CD4-positive, alpha-beta T cell treated with Interleukin-17A for 4 hours (primary cell): ENCODE measurements around the gene CRKL.
A peak's percentile ranks its signal among the peaks of the same experiment; 100 is the strongest.
"Not testable (repeated sequence)": the region's sequence is repeated elsewhere in the genome, so short reads cannot be mapped to it uniquely, and the experiment has no call there.

Source experiments
- DNase-seq: peaks from one replicate; pipeline ENCODE4 v3.0.0-alpha.2; 2020; ENCODE audit warnings: mixed read lengths

Gene CRKL, protein sequence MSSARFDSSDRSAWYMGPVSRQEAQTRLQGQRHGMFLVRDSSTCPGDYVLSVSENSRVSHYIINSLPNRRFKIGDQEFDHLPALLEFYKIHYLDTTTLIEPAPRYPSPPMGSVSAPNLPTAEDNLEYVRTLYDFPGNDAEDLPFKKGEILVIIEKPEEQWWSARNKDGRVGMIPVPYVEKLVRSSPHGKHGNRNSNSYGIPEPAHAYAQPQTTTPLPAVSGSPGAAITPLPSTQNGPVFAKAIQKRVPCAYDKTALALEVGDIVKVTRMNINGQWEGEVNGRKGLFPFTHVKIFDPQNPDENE

DNA sequence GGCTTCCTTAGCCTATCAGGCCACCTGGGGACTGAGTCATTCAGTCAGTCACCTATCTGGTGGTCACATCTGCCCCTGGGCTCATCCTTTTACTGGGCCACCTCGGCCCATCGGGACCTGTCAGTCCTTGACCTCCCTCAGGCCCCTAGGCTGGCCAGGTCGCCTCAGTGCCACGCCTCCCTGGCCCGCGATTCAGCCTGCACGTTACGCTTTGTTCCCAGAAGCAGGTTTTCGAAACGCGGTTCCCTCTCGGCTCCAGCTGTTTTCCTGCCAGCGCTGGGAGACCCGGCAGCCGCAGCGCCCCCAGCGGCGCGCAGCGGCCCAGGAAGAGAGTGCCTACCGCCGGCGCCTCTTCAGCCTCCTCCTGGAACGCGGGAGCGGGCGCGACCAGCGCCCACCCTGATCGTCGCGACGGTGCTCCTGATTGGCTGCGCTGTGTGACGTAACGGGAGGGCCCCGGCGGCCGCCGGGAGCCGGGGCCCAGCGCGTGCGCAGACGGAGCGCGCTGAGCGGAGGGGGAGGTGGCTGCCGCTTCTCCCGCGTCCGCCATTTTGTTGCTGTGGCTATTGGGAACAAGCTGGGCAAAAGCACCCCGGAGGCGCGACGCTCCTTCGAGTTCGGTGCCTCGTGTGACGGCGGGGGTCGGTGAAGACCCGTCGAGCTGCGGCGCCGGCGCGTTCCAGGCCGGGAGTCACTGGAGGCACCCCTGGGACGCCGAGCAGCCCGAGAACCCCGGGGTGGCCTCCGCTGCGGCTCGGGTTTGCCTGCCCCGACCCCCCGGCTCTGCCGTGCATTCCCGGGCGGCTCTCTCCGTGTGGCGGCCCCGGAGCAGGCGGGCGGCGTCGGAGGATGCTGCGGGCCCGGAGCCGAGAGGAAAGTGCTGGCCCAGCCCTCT, at the start of gene CRKL:
Gene CRKL, plus strand, starts transcription at position 492 of the 895 bp plus-strand sequence. CDS start 528 bp downstream, outside the sequence.
- DNase-seq = peak; percentile 97

DNA sequence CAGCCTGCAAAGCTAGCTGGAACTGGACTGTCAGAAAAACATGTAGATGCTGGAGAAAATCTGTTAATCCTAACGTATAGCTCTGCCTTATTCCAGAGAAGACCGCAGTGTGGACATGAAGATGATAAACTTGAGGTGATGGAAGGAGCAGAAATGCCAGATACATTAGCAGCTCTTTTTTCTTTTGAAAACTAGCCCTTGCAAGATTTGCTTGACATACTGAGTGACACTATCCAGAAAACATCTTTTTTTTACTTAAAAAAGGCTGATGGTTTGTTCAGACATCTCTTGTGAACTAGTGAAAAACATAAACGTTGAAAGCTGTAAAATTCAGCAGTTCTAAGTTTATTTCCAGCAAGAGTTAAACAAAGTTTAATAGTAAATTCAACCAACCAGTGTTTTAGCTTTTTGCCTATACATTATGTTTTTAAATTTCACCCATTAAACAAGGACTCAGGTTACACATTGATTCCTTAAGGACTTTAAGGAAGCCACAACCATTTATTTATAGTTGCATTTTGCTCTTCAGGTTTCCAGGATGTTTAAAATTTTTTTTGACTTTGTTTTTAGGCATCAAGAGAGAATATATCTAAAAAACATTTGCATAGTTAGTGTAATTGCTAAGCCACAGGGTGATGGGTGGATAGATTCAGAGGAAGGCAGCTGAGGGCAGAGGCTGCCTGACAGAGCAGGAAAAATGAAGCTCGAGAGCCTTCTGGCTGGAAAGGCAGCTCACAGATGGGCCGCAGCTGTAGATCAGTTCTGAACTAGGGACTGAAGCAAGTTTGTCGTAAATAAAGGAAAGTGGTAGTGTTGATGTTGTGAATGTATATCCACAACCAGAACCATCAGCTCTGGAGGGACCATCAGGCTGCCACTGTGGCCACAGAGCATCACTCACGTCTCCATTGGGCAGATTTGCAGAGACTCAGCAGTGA, 48.9 kb upstream of the CRKL start:
- DNase-seq = no peak

DNA sequence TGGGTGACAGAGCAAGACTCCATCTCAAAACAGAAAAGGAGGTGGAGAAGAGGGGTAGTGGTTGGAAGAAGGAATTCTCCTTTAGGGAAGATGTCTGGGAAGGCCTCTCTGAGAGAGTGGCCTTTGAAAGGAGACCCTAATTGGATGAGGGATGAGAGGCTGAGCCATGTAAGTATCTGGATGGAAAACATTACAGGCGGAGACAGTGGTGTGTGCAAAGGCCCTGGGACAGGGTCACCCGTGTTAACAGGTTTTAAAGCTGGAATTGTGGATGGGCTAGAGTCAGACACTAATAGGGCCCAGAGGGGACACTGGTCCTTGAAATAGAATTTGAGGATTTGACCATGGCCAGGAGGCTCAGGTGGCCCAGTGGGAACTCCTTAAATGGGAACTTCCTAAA, 48.0 kb upstream of the CRKL start:
- DNase-seq = no peak

DNA sequence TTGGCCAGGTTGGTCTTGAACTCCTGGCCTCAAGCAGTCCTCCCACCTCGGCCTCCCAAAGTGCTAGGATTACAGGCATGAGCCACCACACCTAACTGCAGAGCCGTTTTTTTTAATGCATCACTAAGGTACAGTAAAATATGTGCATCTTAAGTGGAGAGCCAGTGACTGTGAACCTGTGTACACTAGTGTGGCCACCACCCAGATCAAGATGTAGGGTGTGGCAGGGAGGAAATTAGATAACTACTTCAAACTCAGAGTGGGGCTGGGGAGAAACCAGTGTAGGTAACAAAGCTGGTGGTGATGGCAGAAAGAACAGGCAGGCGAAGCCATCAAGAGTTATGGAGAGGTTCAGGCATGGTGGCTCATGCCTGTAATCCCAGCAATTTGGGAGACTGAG, 44.0 kb upstream of the CRKL start:
- no peak for DNase-seq

DNA sequence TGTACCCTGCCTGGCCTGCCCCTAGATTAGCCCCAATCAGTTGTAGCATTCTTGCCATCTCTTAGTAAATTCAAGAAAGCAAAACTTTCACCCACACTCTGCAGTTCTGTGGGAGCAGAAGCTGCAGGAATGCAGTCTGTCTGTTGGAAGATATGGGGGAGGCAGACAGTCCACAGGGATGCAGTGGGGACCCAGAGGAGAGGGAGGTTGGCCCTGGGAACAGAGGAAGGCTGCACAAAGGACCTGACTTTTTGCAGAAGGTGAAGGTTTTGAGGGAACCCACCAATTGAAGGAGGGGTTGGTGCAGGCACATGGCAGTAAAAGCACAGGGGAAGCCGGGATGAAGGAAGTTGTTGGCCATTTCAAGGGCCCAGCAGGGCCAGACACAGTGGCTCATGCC, 41.9 kb upstream of the CRKL start:
- DNase-seq = no peak

DNA sequence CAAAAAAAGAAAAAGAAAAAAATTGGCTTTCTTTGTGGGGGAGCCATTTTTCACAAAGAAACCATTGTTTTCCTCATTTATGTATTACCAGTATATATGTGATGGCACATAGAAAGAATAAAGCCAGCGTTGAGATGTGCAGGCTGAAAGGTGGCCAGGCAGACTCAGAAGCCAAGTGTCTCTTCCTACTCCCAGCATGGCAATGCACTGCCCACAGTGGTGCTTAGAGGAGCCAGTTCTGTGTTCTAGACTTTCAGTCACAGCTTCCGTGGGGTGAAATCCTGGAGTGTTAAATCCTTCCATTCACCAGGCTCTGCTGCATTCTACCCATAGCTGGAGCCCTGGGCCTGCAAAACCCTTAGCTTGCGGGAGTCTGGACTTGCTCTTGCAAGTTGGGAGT, 39.5 kb upstream of the CRKL start:
- no peak for DNase-seq

DNA sequence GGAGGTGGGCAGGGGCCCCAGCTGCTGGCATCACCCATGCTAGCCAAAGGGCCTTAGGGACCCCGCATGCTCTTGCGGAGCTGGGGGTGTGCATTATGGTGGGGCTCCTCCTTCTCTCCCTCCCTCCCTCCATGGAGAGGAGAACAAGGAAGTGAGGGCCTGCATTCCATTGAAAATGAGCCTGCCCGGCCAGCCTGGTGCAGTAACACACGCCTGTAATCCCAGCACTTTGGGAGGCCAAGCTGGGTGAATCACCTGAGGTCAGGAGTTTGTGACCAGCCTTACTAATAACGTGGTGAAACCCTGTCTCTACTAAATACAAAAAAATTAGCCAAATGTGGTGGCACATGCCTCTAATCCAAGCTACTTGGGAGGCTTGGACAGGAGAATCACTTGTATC, 36.0 kb upstream of the CRKL start:
- no peak for DNase-seq

DNA sequence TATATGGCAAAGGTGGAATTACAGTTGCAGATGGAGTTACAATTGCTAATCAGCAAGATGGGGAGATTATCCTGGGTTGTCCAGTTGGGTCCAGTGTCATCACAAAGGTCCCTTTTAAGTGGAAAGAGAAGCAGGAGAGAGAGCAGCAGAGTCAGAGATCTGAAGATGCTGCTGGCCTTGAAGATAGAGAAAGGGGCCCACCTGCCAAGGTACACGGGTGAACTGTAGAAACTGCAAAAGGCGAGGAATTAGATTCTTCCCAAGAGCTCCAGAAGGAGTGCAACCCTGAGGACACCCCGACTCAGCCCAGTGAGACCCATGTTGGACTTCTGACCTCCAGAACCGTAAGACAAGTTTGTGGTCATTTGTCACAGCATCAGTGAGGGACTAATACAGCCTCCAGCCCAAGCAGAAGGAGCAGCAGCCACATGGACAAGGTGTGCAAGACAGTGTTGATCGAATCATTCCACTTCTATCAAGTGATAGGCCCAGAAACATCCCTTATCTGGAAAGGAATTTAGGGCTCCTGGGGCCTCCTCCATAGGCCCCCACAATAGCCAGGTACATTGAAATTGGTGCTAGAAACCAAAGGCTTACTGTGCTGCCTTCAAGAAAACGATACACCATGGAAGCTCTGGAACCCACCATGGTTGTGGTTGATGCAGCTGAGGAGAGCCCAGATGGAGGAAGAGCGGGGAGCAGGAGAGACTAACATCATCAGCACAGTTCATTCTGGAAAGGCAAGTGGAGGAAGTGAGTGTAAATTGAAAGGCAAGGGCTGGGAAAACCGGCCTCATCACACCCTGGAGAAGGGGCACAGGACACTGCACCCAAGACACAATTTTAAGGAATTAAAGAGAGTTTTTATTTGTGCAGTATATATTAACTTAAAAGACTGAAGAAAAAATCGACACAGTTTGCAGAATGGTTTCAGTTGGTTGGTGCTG, 35.1 kb upstream of the CRKL start:
- DNase-seq = no peak

DNA sequence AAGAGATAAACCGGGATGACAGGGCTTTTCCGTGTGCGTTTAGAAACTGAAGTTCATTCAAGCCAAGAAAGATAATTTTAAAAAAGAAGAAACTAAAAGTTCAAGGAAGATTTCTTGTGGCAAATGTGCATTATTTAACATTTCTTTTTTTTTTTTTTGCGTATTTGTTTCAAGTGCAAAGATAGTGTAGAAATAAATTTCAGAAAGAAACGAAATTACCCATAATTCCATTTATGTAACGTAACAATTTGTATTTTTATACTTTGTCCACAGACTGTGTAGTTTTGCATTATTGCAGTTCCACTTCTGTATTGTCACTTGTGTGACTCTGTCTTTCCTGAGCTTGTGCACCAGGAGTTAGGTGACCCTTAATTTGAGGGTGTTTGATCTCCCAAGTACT, 34.4 kb upstream of the CRKL start:
- DNase-seq = no peak

DNA sequence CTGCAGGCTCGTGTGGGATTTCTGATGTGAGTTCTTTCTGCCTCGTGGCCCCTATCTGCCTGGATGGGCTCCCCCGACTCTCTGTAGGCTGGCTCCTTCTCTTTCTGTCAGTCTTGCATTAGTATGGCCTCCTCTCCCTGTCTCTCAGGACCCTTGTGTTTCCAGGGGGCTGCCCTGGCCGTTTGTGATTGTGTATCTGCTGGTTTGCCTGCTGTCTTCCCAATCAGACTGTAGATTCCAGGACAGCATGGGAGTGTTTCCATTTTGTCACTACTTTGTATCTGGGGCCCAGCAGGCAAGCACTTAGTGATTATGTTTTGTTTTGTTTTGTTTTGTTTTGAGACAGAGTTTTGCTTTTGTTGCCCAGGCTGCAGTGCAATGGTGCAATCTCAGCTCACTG, 32.8 kb upstream of the CRKL start:
- DNase-seq = no peak

DNA sequence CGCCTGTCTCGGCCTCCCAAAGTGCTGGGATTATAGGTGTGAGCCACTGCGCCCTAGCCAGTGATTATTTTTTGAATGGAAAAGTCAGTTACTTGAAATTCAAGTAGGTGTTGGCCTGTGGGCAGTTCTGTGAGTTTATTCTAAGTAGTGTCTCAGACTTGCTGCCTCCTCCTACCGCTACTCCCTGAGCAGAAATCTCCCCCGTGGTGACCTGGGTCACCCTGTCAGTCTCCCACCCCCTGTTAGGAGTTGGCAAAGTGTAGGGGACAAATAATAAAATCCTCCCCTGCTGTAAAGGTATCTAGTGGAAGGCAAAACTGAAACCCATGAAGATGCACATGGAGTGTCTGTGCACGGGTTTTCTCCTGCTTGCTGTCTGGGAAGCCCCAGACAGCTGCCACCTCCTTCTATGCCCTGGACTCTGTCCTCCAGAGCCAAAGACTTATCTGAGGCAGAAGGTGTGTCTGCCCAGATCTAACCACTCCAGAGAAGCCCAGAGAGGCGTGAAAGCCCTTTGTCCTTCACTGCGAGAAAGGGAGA, 32.1 kb upstream of the CRKL start:
- no peak for DNase-seq

DNA sequence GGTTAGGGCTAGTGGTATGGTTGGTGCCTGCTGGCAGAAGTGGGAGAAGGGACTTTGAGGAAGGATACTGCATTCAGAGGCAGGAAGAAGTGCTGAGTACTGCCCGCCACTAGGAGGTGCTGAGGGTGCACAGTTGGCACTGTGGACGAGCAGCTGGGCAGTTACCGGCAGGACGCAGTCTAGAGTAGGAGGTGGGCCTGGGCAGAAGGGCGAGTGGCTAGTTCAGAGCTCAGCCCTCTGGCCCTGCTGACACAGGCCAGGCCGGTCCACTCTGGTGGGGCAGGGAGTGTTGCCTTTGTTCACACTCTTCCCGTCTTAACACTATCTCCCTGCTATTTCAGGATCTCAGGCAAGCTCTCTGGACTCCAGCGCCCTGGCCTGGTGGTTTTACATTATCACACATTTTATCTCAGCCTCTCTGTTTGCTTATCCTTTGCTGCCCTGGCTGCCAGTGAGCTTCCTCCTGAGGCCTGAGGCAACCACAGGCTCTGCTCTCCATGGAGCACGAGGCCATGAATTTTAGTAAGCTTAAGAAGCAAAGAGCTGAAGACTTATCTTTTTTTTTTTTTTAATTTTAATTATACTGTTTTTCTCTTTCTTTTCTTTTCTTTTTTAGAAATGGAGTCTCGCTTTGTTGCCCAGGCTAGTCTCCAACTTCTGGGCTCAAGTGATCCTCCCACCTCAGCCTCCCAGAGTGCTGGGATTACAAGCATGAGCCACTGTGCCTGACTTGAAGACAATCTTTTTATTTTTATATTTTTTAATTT, 31.5 kb upstream of the CRKL start:
- peak; percentile 60 for DNase-seq

DNA sequence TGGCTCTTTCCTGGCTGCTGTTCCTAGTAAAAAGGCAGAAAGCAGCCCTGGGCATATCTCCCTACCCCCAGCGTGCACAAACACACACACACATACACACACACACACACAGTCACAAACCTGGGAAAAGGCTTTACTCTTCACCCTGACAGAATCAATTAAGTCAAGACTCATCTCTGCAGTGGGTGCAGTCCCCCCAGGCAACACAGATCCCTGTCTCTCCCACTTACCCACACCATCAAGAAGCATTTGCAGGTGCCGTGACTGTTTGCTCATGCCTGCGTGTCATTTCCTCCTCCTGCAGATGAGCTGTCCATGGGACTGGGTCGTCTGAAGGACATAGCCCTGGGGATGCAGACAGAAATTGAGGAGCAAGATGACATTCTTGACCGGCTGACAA, 29.8 kb upstream of the CRKL start:
- DNase-seq = no peak

DNA sequence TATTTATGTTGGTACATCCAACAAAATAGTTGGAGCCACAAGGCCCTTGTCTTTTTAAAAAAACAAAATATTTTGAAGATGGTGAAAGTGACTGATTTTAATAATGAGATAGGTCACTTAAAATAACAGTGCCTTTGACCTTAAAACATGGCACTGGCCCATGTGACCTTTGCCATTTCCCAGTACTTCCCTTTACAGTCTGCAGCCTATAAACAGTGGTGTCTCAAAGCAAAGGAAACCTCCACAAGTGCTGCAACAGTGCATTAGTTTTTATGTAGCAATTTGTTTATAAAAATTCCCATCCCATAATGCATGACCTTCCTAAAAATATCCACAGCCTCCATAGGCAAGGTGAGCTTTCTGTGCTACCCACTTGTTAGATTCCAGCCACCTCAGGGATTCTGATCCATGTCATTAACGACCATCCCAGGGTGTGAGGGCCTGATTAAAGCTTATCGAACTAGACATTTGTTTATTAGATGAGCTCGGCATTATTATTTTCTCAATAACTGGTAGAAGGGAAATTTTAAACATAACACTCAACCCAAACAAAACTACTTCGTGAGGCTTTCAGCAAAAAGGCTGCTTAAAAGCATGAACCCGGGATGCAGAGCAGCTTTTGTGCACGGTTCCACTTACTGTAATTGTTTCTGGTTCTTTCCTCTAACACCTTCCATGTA, 28.0 kb upstream of the CRKL start:
- DNase-seq = no peak

DNA sequence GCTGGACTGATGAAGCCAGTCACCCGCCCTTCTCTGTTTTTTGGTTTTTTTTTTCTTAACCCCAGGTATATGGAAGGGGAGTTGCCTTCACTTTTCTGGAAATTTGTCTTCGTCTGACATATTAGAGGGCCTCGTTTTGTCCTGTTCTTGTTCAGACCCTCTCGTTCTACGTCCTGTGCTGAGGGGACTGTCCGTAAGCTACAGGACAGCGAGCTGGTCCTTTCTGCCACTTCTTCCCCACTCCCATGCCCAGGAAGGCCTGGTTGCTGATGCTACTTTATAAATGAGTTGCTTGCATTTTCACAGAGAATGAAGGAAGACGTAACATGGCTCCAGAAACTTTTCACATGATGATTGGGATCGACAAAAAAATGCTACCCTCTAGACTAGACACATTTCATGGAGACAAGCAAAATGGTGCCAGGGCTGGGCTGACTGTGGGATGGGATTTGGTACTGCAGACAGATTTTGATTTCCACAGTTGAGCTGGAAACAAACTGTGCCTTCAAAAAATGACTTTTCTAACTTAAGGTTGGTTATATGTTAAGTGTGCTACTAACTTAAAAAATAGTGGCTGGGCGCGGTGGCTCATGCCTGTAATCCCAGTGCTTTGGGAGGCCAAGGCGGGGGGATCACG, 27.2 kb upstream of the CRKL start:
- DNase-seq = no peak

DNA sequence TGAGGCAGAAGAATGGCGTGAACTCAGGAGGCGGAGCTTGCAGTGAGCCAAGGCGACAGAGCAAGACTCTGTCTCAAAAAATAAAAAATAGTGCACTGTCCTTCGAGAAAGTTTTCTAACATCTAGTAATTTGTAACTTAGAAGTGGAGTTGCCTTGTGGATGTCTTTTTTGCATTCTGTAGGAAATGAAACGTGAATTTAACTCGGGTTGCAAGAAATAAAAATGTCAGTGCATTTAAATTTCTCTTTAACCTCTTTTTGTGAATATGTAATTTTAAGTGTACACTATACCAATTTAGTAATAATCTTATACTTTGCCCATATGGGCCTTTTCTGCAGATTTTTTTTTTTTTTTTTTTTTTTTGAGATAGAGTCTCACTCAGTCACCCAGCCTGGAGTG, 26.2 kb upstream of the CRKL start:
- no peak for DNase-seq

DNA sequence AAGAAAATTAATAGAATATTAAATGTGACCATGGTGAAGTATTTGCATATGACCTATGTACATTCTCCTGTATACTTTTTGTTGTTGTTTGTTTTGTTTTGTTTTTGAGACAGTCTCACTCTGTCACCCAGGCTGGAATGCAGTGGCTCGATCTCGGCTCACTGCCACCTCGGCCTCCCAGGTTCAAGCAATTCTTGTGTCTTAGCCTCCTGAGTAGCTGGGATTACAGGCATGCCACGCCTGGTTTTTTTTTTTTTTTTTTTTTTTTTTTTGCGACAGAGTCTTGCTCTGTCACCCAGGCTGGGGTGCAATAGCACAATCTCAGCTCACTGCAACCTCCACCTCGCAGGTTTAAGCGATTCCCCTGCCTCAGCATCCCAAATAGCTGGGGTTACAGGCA, 19.5 kb upstream of the CRKL start:
- not testable (repeated sequence) for DNase-seq

DNA sequence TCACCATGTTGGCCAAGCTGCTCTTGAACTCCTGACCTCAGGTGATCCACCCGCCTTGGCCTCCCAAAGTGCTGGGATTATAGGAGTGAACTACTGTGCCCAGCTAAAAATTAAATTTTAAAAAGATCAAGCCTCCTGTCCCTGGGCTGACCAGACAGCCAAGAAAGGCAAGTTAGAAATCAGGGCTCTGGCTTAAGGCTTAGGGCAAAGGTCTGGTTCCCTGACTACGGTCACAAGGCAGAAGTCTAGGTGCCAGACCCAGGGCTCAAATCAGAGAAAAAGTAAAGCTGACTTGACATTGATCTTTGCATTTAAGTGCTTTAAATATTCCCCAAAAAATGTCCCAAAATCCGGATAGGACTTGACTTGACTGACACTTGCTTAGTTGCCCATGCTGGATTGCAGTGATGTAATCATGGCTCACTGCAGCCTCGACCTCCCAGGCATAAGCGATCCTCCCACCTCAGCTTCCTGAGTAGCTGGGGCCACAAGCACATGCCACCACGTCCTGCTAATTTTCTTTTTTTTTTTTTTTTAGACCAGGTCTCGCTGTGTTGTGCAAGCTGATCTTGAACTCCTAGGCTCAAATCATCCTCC, 17.3 kb upstream of the CRKL start:
- no peak for DNase-seq
